Activated CD8-positive, alpha-beta T cell treated with anti-CD3 and anti-CD28 coated beads for 36 hours (primary cell): ENCODE measurements around the gene ZIC3. TPM values are rescaled to one million over a fixed set of nuclear protein-coding genes. Genes with fewer than 3 reads are reported as not detected.

Experiments used
- ATAC-seq: fragments of 200-7000 bp; cut with Tn5 transposase; one replicate; pipeline ENCODE4 v1.10.0; 2021; ENCODE audit warnings: mild to moderate bottlenecking, moderate library complexity
- CTCF ChIA-PET: fragments of 350-600 bp; sonication (Branson Sonifier 250); formaldehyde crosslinking; loops from one replicate; lab custom pipeline; 2021; ENCODE audit warnings: antibody characterized with exemption; lab: Charles Lee
- POLR2A ChIA-PET: fragments of 350-600 bp; sonication (Branson Sonifier 250); formaldehyde crosslinking; loops from one replicate; lab custom pipeline; 2021; ENCODE audit warnings: antibody characterized with exemption; lab: Charles Lee
- DNase-seq: peaks from one replicate; pipeline ENCODE4 v3.0.0-alpha.2; 2020
- H3K27ac Mint-ChIP-seq: one replicate; pipeline ENCODE4 v1.8.0; 2021; ENCODE audit warnings: mild to moderate bottlenecking, mixed read lengths
- H3K27me3 Mint-ChIP-seq: one replicate; pipeline ENCODE4 v1.8.0; 2021; ENCODE audit warnings: mixed read lengths
- H3K36me3 Mint-ChIP-seq: one replicate; pipeline ENCODE4 v1.8.0; 2021; ENCODE audit warnings: low read depth, mixed read lengths
- H3K4me1 Mint-ChIP-seq: one replicate; pipeline ENCODE4 v1.8.0; 2021; ENCODE audit warnings: low read depth, mixed read lengths
- H3K4me3 Mint-ChIP-seq: one replicate; pipeline ENCODE4 v1.8.0; 2021; ENCODE audit warnings: mild to moderate bottlenecking, moderate library complexity, mixed read lengths
- H3K9me3 Mint-ChIP-seq: one replicate; pipeline ENCODE4 v1.8.0; 2021; ENCODE audit warnings: mixed read lengths
- intact Hi-C: fragments of 100-400 bp; cut with micrococcal nuclease; formaldehyde crosslinking; loops from one replicate; pipeline ENCODE4 v1.10.0; 2022
- total RNA-seq, 2 experiments: library from RNA; stranded (reverse); gene quantifications; one replicate each; pipeline ENCODE4 v1.2.3, GENCODE V29; 2021
- TF ChIP-seq, protein P1 (sequence below): fragments of 200-600 bp; IDR thresholded peaks from one replicate; pipeline ENCODE4 v1.8.0; 2022; ENCODE audit warnings: antibody characterized with exemption, mild to moderate bottlenecking

ZIC3 gene
- total RNA-seq, 2 experiments from 2014 or later: not detected

DNA sequence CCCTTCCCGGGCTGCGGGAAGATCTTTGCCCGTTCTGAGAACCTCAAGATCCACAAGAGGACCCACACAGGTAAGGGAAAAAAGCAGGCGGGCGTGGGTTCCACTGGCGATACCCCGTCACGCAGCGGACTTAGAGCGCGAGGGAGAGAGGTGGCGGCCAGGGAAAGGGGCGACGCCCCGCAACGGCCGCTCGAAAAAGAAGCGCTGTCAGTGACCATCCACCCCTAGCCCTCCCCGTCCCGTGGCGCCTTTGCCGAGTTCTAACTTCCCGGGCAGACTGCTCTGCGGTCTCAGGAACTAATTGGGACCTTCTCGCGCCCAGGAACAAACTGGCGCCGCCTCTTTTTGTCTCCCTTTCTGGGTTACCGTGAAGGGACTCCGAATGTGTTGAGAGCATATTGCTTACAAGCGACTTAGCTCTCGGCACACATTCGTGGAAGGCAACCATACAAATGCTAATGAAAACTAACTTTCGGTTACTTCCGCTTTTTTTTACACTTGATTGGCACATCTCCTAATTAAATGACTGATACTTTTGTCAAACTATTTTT, 1.8 kb downstream of the ZIC3 start:
- Mint-ChIP-seq H3K27ac (no peak overlapping the region), H3K27me3 (peaks cover 55% of the 10 kb centered on the region), H3K36me3 (peaks cover 4% of the 10 kb centered on the region), H3K4me3 (no peak overlapping the region), H3K9me3 (peaks cover 1% of the 10 kb centered on the region), H3K4me1 (peaks cover 13% of the 10 kb centered on the region)
- DNase-seq: no peak
- POLR2A ChIA-PET: no interaction called here
- CTCF ChIA-PET: no interaction called here
- intact Hi-C loops: no loop called here
- no peak for ATAC-seq
- TF ChIP-seq, protein P1, sequence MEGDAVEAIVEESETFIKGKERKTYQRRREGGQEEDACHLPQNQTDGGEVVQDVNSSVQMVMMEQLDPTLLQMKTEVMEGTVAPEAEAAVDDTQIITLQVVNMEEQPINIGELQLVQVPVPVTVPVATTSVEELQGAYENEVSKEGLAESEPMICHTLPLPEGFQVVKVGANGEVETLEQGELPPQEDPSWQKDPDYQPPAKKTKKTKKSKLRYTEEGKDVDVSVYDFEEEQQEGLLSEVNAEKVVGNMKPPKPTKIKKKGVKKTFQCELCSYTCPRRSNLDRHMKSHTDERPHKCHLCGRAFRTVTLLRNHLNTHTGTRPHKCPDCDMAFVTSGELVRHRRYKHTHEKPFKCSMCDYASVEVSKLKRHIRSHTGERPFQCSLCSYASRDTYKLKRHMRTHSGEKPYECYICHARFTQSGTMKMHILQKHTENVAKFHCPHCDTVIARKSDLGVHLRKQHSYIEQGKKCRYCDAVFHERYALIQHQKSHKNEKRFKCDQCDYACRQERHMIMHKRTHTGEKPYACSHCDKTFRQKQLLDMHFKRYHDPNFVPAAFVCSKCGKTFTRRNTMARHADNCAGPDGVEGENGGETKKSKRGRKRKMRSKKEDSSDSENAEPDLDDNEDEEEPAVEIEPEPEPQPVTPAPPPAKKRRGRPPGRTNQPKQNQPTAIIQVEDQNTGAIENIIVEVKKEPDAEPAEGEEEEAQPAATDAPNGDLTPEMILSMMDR: no peak

DNA sequence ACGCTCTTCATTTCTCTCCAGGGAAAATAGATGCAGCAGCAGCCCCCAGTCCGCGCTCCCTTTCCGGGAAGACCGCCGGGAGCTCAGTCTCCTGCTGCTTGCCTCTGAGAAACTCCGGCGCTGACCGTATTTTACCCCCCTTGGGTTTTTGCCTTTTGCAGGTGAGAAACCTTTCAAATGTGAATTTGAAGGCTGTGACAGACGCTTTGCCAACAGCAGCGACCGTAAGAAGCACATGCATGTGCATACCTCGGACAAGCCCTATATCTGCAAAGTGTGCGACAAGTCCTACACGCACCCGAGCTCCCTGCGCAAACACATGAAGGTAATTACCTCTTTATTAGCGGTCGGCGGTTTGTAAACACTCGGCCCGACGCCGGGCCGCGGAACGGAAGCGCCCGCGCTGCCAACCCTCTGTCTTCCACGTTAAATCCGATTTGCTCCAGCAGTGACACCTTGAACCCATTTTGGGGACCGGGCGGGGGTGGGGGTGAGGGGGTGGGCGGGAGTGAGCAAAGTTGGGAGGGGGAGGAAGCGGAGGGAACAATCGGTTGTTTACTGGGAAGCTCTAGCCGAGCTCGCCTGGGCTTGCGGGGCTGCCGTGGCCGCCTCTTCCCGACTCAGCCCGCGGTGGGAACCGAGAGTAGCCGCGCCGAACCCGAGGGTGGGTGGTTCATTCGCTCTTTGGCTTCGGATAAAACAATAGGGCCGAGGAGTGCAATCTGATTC, 3.0 kb downstream of the ZIC3 start:
- intact Hi-C loops: no loop called here
- Mint-ChIP-seq H3K9me3 (peaks cover 1% of the 10 kb centered on the region), H3K36me3 (peaks cover 4% of the 10 kb centered on the region), H3K4me1 (peaks cover 13% of the 10 kb centered on the region), H3K27ac (no peak overlapping the region), H3K4me3 (no peak overlapping the region), H3K27me3 (peaks cover 54% of the 10 kb centered on the region)
- CTCF ChIA-PET: no interaction called here
- DNase-seq: no peak
- POLR2A ChIA-PET: no interaction called here
- TF ChIP-seq, protein P1: no peak
- ATAC-seq: no peak

DNA sequence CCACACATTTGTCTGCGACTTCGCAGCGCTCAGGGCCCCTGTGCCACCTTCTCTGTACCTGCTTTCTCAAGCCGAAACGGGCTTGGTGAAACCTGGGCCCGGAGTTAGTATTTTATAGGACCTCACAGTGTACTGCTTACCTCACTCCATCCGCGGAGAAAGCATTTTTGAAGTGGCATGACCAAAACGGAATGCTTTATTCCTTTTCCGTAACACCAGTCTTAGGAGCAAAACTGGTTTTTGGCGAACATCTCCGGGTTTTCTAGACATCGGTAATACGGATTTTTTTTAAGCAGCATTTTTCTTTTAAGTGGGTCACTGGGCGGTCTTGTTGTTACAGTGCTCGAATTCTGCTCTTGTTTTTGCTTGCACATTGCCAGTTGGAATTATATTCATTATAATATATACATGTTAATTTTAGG, 3.6 kb downstream of the ZIC3 start:
- no peak overlapping the region for H3K27ac Mint-ChIP-seq
- H3K4me1 Mint-ChIP-seq: peaks cover 13% of the 10 kb centered on the region
- DNase-seq (no peak), ATAC-seq (no peak)
- H3K36me3 Mint-ChIP-seq: peaks cover 4% of the 10 kb centered on the region
- TF ChIP-seq, protein P1: no peak
- ChIA-PET CTCF (no interaction called here), POLR2A (no interaction called here)
- intact Hi-C loops: no loop called here
- peaks cover 51% of the 10 kb centered on the region for H3K27me3 Mint-ChIP-seq
- H3K4me3 Mint-ChIP-seq: no peak overlapping the region
- H3K9me3 Mint-ChIP-seq: peaks cover 1% of the 10 kb centered on the region

DNA sequence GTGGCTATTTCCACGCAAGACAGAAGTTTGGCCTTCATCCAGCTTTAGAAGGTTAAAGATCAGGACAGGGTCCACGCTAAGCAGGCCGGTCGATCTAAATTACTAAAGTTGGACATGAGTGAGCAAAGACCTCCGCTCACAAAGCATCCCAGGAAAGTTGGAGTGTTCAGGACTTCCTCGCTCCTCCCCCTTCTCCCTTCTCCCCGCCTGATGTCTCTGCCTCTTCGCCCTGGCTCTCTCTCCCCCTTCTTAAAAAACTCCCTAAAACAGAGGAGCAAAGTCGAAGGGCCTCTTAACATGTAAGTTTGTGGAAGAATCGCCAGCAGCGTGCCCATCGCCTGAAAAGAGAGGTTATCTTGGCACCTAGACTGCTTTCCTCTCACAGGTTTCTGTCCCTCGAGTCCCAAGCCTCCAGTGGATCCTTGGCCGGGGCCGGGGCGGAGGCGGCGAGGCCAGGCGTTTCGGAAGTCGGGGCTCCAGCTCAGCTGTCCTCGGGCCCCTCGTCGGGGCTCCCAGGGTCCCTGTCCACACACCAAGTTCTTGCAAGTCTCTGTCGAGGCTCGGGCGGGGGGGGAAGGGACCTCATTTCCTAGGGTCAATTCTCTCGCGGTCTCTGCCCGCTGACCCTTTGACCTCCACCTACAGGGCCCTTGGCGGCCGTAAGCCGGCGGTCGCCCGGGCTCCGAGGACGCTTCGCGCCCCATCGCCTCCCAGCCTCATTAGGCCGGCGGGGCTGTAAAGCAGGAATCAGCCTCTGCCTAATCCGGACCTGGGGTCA, 7.6 kb downstream of the ZIC3 start:
- H3K9me3 Mint-ChIP-seq: peaks cover 1% of the 10 kb centered on the region
- ATAC-seq (no peak), DNase-seq (no peak)
- H3K27me3 Mint-ChIP-seq: peaks cover 43% of the 10 kb centered on the region
- no peak overlapping the region for H3K4me3 Mint-ChIP-seq
- ChIA-PET POLR2A (no interaction called here), CTCF (no interaction called here)
- TF ChIP-seq, protein P1: no peak
- peaks cover 2% of the 10 kb centered on the region for H3K4me1 Mint-ChIP-seq
- H3K36me3 Mint-ChIP-seq: no peaks in the 10 kb centered on the region
- H3K27ac Mint-ChIP-seq: no peak overlapping the region
- intact Hi-C loops: no loop called here
